Right ventricle myocardium superior (tissue), 1 donor: ENCODE results near the gene RSPH9. TPM values are rescaled to one million over a fixed set of nuclear protein-coding genes. Genes with fewer than 3 reads are reported as not detected.
A peak's percentile ranks its signal among the peaks of the same experiment; 100 is the strongest.

Source experiments
- ATAC-seq: fragments of 200-7000 bp; cut with Tn5 transposase; one replicate; pipeline ENCODE4 v1.9.1; 2020; ENCODE audit warnings: mild to moderate bottlenecking; ENCODE audit not compliant: poor library complexity
- DNase-seq: peaks from one replicate; pipeline ENCODE4 v3.0.0-alpha.2; 2020
- intact Hi-C: fragments of 100-400 bp; cut with DNase I; formaldehyde crosslinking; loops from one replicate; pipeline ENCODE4 v1.11.2; 2022
- total RNA-seq: library from RNA; stranded (reverse); fragmentation: NEBNext Ultra II Directional; extraction: Animal tissue kit (Norgen Biotek cat#: 25700); gene quantifications from one replicate; pipeline ENCODE4 v1.2.1, GENCODE V29; 2021
- donor health status: DM: no; HTN: yes; CAD: no; lungs with severe emphysema.

RSPH9 gene
- total RNA-seq, 1 donor from 2014 or later, result 0.16 TPM

DNA sequence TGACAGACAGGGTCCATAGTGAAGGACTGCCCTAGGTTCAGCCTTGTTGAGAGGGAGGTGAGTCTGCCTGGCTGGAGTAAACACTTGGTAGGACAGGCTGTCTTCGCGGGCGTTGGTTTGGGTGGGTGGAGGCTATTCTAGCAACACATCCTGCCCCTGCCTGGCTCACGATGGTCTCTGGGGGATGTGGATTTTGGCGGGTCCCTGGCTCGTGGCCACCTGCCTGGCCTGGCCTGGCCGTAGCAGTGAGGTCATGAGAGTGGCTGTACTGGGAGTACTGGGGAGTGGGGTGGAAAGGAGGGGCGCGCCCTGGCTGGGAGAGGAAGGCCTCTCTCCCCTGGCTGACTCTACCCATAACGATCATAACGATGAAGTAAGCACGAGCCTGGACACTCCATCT, 73.0 kb downstream of the RSPH9 start:
- ATAC-seq (peak; percentile 85), DNase-seq (peak; percentile 90)
- intact Hi-C loops, result no loop called here

DNA sequence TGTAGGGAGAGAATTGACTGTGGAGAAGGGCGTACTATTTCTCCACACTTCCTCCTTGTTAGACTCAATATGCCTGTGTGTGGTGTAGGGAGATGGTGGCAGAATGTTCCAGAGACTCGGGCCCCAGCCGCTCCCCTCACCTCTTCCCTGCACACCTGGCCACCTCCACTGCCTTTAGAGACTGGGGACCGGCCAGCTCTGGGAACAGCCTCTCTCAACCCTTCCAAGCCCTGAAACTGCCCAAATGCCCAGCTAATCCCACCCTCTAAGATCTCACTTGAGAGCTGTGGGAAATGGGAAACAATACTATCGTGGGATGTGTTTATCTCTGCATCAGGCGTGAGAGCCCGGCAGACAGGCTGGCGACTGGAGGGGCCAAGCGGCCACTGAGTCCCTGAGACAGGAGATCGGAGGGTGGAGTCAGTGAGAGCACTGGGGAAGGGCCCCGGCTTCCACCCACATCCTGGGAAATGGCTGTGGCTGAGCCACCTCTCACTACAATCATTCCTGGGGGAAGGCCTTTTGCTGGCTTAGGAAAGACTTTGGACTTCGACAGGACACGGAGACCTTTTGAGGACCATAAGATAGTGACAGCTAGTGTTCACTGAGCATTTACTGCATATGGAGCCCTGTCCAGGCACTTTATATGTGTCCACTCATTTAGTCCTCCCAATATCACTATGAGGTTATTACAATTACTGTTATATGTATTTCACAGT, 73.7 kb downstream of the RSPH9 start:
- intact Hi-C loops, result no loop called here
- DNase-seq, result no peak
- peak; percentile 7 for ATAC-seq

DNA sequence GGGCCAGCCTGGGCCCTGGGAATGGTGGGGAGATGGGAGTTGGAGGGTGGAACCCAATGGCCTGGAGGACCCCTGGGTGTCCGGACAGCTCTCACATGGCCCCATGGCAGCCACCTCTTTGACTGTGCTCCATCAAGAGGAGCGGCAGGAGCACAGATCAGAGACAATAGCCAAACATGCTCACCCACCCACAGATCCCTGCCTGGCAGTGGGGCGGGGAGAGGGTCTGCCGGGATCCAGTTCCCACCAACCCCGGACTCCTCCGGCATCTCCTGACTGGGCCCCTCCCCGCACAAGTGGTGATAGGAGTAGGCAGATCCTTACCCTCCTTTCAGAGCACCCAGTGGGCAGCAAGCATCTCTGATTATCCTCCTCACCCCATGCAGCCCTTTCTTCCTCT, 74.7 kb downstream of the RSPH9 start:
- no peak for DNase-seq
- intact Hi-C loops, result no loop called here
- no peak for ATAC-seq

DNA sequence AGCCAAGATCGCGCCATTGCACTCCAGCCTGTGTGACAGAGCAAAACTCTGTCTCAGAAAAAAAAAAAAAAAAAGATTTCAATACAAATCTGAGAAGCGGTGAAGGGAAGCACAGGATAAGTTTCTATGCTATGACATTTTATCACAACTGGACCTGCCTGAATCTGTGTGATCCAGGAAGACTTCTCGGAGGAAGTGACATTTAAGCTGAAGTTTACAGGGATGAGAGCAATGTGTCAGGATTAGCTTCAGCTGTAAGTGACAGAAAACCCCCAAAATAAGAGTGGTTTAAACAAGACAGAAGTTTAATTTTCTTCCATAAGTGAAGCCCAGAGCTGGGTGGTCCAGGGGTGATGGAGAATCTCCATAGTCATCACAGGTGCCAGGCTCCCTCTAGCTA, 76.2 kb downstream of the RSPH9 start:
- ATAC-seq, result no peak
- intact Hi-C loops, result loop anchor here (5.0 kb wide), 1 partner anchor 356 kb away; no protein-coding TSS in a partner anchor
- DNase-seq, result no peak

Other genes with a start within 250 kb of the RSPH9 start
- 9.8 TPM for gene ABCC10, start 217.5 kb upstream of the RSPH9 start, total RNA-seq
- 1.0 TPM for gene DLK2, start 189.5 kb upstream of the RSPH9 start, total RNA-seq
- 20.5 TPM for gene TJAP1, start 167.5 kb upstream of the RSPH9 start, total RNA-seq
- 1.4 TPM for gene LRRC73, start 134.7 kb upstream of the RSPH9 start, total RNA-seq
- gene YIPF3, start 128.1 kb upstream of the RSPH9 start, total RNA-seq, result 64.0 TPM
- 15.6 TPM for gene POLR1C, start 127.9 kb upstream of the RSPH9 start, total RNA-seq
- 12.9 TPM for gene XPO5, start 69.0 kb upstream of the RSPH9 start, total RNA-seq
- gene POLH, start 68.9 kb upstream of the RSPH9 start, total RNA-seq, result 6.9 TPM
- gene GTPBP2, start 15.8 kb upstream of the RSPH9 start, total RNA-seq, result 25.1 TPM
- gene MAD2L1BP, start 9.2 kb upstream of the RSPH9 start, total RNA-seq, result 26.1 TPM
- 39.5 TPM for gene MRPS18A, start 42.8 kb downstream of the RSPH9 start, total RNA-seq
- gene VEGFA, start 125.2 kb downstream of the RSPH9 start, total RNA-seq, result 230 TPM